Measurements from ENCODE around the gene TBC1D5. TPM values are rescaled to one million over a fixed set of nuclear protein-coding genes. Genes with fewer than 3 reads are reported as not detected.

Gene TBC1D5
- polyA plus RNA-seq, 2 donors = 4.5 to 6.7 TPM

DNA sequence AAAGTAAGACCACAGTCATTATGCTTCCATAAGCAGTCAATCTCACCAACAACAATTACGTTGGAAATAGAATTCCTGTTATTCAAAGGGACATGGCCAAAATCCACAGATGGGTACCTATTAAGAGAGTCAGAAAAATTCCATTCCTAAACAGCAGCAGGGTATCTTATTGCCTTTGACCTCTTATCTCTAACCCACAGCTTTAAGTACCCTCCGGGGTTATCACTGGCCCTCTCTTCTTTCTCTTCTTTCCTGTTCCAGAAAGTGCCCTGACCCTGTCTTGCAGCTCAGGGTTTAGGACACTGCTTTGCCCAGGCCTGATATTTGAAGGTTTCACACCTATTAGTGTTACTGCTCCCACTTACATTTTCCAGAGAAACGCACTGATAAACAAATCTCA, 428.7 kb downstream of the TBC1D5 start:
- 88% methylated on average over 3 of the region's 3 CpGs for WGBS, 2 donors
- Histone ChIP-seq H3K4me1 (ENCODE audit: control insufficient read depth in 2 of 2, insufficient read depth in 2 of 2, low read length in 1 of 2) (no peaks in the 10 kb centered on the region), H3K27ac (ENCODE audit: low read depth in 2 of 2, low read length in 1 of 2) (no peak overlapping the region), H3K4me3 (ENCODE audit: low read depth in 1 of 2, low read length in 2 of 2) (no peak overlapping the region), H3K9me3 (ENCODE audit: control insufficient read depth in 2 of 2, insufficient read depth in 1 of 2, low read depth in 1 of 2, low read length in 1 of 2) (no peaks in the 10 kb centered on the region), H3K27me3 (ENCODE audit: control insufficient read depth in 1 of 2, insufficient read depth in 2 of 2, low read length in 2 of 2) (no peaks in the 10 kb centered on the region), H3K36me3 (ENCODE audit: control insufficient read depth in 2 of 2, insufficient read depth in 2 of 2, low read length in 1 of 2) (no peaks in the 10 kb centered on the region)

DNA sequence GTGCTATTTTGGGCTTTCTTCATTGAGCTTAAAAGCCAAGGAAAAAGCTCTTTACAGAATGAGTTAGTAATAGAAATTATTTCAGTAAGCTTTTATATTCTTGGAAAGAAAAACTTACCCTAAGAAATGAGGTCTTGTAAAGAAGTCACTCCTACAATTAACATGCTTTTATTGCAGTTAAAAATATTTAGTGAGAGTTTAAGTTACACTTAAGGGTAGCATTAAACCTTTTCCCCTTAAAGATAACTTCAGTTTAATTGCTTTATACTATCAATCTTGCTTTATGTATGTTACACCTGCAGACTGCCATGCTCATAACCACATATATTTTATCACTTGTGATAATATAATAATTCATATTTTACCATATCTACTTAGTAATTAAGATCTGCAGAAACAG, 431.4 kb downstream of the TBC1D5 start:
- H3K4me3 ChIP-seq (ENCODE audit: low read depth in 1 of 2, low read length in 2 of 2) = no peak overlapping the region
- no peaks in the 10 kb centered on the region for H3K4me1 ChIP-seq (ENCODE audit: control insufficient read depth in 2 of 2, insufficient read depth in 2 of 2, low read length in 1 of 2)
- H3K27ac ChIP-seq (ENCODE audit: low read depth in 2 of 2, low read length in 1 of 2) = no peak overlapping the region
- no peaks in the 10 kb centered on the region for H3K9me3 ChIP-seq (ENCODE audit: control insufficient read depth in 2 of 2, insufficient read depth in 1 of 2, low read depth in 1 of 2, low read length in 1 of 2)
- H3K36me3 ChIP-seq (ENCODE audit: control insufficient read depth in 2 of 2, insufficient read depth in 2 of 2, low read length in 1 of 2) = no peaks in the 10 kb centered on the region
- no peaks in the 10 kb centered on the region for H3K27me3 ChIP-seq (ENCODE audit: control insufficient read depth in 1 of 2, insufficient read depth in 2 of 2, low read length in 2 of 2)

DNA sequence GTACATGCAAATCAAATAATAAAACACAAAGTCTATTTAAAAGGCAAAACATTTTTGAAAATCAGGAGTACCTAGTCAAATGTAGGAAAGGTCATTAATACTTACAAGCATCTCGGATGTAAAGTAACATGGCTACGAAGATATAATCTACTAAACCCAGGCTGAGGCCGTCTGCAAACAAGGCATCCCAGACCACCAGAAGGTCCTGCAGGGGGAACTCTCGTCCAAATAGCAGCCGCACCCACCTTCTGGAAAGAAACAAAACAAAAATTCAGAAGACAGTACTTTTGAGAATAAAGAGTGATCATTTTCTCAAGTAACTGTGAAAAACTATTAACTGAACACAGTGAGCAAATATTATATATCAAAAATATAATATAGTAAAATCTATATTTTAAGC, 434.5 kb downstream of the TBC1D5 start:
- 90 to 93% methylated on average over 5 of the region's 5 CpGs for WGBS, 2 donors
- Histone ChIP-seq H3K4me3 (ENCODE audit: low read depth in 1 of 2, low read length in 2 of 2) (no peak overlapping the region), H3K27me3 (ENCODE audit: control insufficient read depth in 1 of 2, insufficient read depth in 2 of 2, low read length in 2 of 2) (no peaks in the 10 kb centered on the region)

DNA sequence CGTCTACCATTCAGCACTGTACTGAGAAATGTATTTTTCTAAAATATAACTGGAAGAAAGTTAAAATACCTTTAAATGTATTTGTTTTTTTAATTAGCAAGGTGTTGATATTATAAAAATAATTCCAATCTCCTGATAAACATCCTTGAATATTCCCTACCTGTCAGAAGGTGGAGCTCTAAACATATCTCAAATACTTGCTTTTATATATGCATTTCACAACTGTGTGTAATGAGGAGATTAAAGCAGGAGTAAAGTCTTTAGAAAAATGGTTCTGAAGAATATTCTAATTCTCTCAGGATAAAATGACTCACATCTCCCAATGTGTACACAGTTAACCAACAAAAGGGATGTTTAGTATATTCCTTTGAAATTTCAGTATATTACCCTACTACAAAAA, 434.9 kb downstream of the TBC1D5 start:
- Histone ChIP-seq H3K4me3 (ENCODE audit: low read depth in 1 of 2, low read length in 2 of 2) (no peak overlapping the region), H3K9me3 (ENCODE audit: control insufficient read depth in 2 of 2, insufficient read depth in 1 of 2, low read depth in 1 of 2, low read length in 1 of 2) (no peaks in the 10 kb centered on the region), H3K36me3 (ENCODE audit: control insufficient read depth in 2 of 2, insufficient read depth in 2 of 2, low read length in 1 of 2) (no peaks in the 10 kb centered on the region), H3K27ac (ENCODE audit: low read depth in 2 of 2, low read length in 1 of 2) (no peak overlapping the region), H3K27me3 (ENCODE audit: control insufficient read depth in 1 of 2, insufficient read depth in 2 of 2, low read length in 2 of 2) (no peaks in the 10 kb centered on the region), H3K4me1 (ENCODE audit: control insufficient read depth in 2 of 2, insufficient read depth in 2 of 2, low read length in 1 of 2) (no peaks in the 10 kb centered on the region)
- 87 to 92% methylated on average over 1 of the region's 1 CpG for WGBS, 2 donors

More for the DNA sequence above, 434.5 kb downstream of the TBC1D5 start:
- Histone ChIP-seq H3K4me1 (ENCODE audit: control insufficient read depth in 2 of 2, insufficient read depth in 2 of 2, low read length in 1 of 2) (no peaks in the 10 kb centered on the region), H3K27ac (ENCODE audit: low read depth in 2 of 2, low read length in 1 of 2) (no peak overlapping the region), H3K36me3 (ENCODE audit: control insufficient read depth in 2 of 2, insufficient read depth in 2 of 2, low read length in 1 of 2) (no peaks in the 10 kb centered on the region), H3K9me3 (ENCODE audit: control insufficient read depth in 2 of 2, insufficient read depth in 1 of 2, low read depth in 1 of 2, low read length in 1 of 2) (no peaks in the 10 kb centered on the region)

DNA sequence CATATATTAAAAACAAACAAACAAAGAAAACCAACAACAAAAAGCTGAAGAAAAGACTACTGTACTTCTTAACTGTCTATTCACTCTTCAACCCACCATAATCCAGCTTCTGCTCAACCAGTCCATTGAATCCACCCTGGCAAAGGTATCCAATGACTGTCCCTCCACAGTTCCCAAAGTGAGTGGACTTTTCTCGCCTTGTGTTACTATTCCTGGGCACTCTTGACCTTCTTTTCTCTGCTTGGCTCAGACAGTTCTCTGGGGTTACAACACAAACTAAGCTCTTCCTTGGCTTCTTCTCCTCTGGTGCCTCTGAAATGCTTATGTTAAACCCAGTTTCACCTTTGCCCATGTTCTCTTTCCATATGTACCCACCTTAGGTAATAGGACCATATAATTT, 437.5 kb downstream of the TBC1D5 start:
- Histone ChIP-seq H3K36me3 (ENCODE audit: control insufficient read depth in 2 of 2, insufficient read depth in 2 of 2, low read length in 1 of 2) (no peaks in the 10 kb centered on the region), H3K9me3 (ENCODE audit: control insufficient read depth in 2 of 2, insufficient read depth in 1 of 2, low read depth in 1 of 2, low read length in 1 of 2) (no peaks in the 10 kb centered on the region)
- WGBS, 2 donors = 0% methylated on average over 1 of the region's 1 CpG

DNA sequence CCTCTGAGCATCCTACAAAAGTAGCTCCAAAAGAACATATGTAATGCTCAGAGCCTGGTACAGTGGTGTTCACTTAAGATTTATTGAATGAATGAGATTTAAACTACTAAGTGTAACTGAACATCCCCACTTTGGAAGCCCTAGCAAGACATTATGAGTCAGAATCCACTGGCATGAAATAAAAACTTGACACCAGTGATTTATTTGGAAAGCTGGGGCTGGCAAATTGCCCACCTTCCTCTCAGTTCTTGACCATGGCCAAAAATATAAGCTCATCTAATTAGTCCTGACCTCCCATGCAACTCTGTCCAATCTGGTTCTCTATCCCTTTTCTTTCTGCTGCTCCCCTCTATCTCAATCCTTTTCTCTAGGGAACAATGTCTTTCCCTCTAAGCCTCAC, 439.7 kb downstream of the TBC1D5 start:
- no peaks in the 10 kb centered on the region for H3K27me3 ChIP-seq (ENCODE audit: control insufficient read depth in 1 of 2, insufficient read depth in 2 of 2, low read length in 2 of 2)
- no peaks in the 10 kb centered on the region for H3K9me3 ChIP-seq (ENCODE audit: control insufficient read depth in 2 of 2, insufficient read depth in 1 of 2, low read depth in 1 of 2, low read length in 1 of 2)
- H3K36me3 ChIP-seq (ENCODE audit: control insufficient read depth in 2 of 2, insufficient read depth in 2 of 2, low read length in 1 of 2) = no peaks in the 10 kb centered on the region
- no peak overlapping the region for H3K27ac ChIP-seq (ENCODE audit: low read depth in 2 of 2, low read length in 1 of 2)
- H3K4me3 ChIP-seq (ENCODE audit: low read depth in 1 of 2, low read length in 2 of 2) = no peak overlapping the region
- no peaks in the 10 kb centered on the region for H3K4me1 ChIP-seq (ENCODE audit: control insufficient read depth in 2 of 2, insufficient read depth in 2 of 2, low read length in 1 of 2)

More for the DNA sequence above, 437.5 kb downstream of the TBC1D5 start:
- Histone ChIP-seq H3K4me3 (ENCODE audit: low read depth in 1 of 2, low read length in 2 of 2) (no peak overlapping the region), H3K27ac (ENCODE audit: low read depth in 2 of 2, low read length in 1 of 2) (no peak overlapping the region), H3K27me3 (ENCODE audit: control insufficient read depth in 1 of 2, insufficient read depth in 2 of 2, low read length in 2 of 2) (no peaks in the 10 kb centered on the region), H3K4me1 (ENCODE audit: control insufficient read depth in 2 of 2, insufficient read depth in 2 of 2, low read length in 1 of 2) (no peaks in the 10 kb centered on the region)

DNA sequence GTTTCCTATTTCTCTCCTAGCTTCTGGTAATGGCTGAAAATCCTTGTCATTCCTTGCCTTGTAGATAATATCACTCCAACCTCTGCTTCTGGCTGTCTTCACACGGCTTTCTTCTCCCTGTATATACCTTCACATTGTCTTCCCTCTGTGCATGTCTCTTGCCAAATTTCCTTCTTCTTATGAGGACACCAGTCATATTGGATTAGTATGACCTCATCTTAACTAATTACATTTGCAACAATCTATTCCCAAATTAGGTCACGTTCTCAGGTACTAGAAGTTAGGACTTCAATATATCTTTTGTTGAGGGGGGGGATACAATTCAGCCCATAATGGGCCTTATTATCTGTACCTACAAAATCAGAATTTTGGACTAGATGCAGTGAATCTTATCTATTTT, 440.3 kb downstream of the TBC1D5 start:
- H3K27ac ChIP-seq (ENCODE audit: low read depth in 2 of 2, low read length in 1 of 2) = no peak overlapping the region
- no peaks in the 10 kb centered on the region for H3K9me3 ChIP-seq (ENCODE audit: control insufficient read depth in 2 of 2, insufficient read depth in 1 of 2, low read depth in 1 of 2, low read length in 1 of 2)
- WGBS, 2 donors = 79 to 84% methylated on average over 2 of the region's 2 CpGs
- H3K36me3 ChIP-seq (ENCODE audit: control insufficient read depth in 2 of 2, insufficient read depth in 2 of 2, low read length in 1 of 2) = no peaks in the 10 kb centered on the region
- no peaks in the 10 kb centered on the region for H3K4me1 ChIP-seq (ENCODE audit: control insufficient read depth in 2 of 2, insufficient read depth in 2 of 2, low read length in 1 of 2)
- H3K27me3 ChIP-seq (ENCODE audit: control insufficient read depth in 1 of 2, insufficient read depth in 2 of 2, low read length in 2 of 2) = no peaks in the 10 kb centered on the region
- H3K4me3 ChIP-seq (ENCODE audit: low read depth in 1 of 2, low read length in 2 of 2) = no peak overlapping the region

DNA sequence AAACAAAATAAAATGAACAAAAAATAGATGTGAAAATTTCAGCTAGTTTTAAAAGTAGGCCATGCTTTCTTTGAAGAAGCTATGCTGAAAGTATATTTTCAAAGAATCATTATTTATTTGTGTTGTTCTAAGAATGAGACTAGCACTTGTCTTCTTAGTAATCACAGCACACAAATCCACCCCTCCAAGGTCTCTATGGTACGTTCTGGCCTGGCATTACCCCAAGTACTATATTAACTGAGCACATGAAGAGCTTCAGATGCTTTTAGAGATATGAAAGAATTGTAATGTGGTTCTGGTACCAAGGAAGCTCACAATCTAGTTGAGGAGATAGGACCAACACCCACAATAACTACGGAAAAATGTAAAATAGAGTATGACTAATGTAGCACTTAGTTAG, 441.2 kb downstream of the TBC1D5 start:
- H3K9me3 ChIP-seq (ENCODE audit: control insufficient read depth in 2 of 2, insufficient read depth in 1 of 2, low read depth in 1 of 2, low read length in 1 of 2) = no peaks in the 10 kb centered on the region
- H3K27ac ChIP-seq (ENCODE audit: low read depth in 2 of 2, low read length in 1 of 2) = no peak overlapping the region
- WGBS, 2 donors = 68 to 70% methylated on average over 2 of the region's 2 CpGs
- H3K27me3 ChIP-seq (ENCODE audit: control insufficient read depth in 1 of 2, insufficient read depth in 2 of 2, low read length in 2 of 2) = no peaks in the 10 kb centered on the region
- no peaks in the 10 kb centered on the region for H3K4me1 ChIP-seq (ENCODE audit: control insufficient read depth in 2 of 2, insufficient read depth in 2 of 2, low read length in 1 of 2)
- H3K4me3 ChIP-seq (ENCODE audit: low read depth in 1 of 2, low read length in 2 of 2) = no peak overlapping the region
- H3K36me3 ChIP-seq (ENCODE audit: control insufficient read depth in 2 of 2, insufficient read depth in 2 of 2, low read length in 1 of 2) = no peaks in the 10 kb centered on the region

DNA sequence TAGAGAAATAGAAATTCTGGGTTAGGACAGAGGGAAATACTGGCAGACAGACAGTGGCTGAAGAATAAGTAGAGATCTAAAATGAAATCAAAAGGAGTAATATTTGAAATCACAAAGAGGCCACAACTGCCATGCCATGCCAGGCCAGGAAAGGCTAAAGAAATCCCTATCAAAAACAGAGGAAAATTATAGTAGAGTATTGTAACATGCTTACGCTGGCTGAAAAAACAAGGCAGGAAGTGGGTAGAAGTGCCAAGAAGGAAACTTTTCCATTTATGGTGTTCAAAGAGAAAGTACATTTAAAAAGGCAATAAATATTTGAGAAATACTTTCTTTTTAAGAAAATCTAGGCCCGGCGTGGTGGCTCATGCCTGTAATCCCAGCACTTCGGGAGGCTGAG, 442.0 kb downstream of the TBC1D5 start:
- no peak overlapping the region for H3K27ac ChIP-seq (ENCODE audit: low read depth in 2 of 2, low read length in 1 of 2)
- no peaks in the 10 kb centered on the region for H3K27me3 ChIP-seq (ENCODE audit: control insufficient read depth in 1 of 2, insufficient read depth in 2 of 2, low read length in 2 of 2)
- no peaks in the 10 kb centered on the region for H3K36me3 ChIP-seq (ENCODE audit: control insufficient read depth in 2 of 2, insufficient read depth in 2 of 2, low read length in 1 of 2)
- WGBS, 2 donors = 79 to 80% methylated on average over 4 of the region's 4 CpGs
- H3K4me1 ChIP-seq (ENCODE audit: control insufficient read depth in 2 of 2, insufficient read depth in 2 of 2, low read length in 1 of 2) = no peaks in the 10 kb centered on the region
- no peaks in the 10 kb centered on the region for H3K9me3 ChIP-seq (ENCODE audit: control insufficient read depth in 2 of 2, insufficient read depth in 1 of 2, low read depth in 1 of 2, low read length in 1 of 2)
- H3K4me3 ChIP-seq (ENCODE audit: low read depth in 1 of 2, low read length in 2 of 2) = no peak overlapping the region

DNA sequence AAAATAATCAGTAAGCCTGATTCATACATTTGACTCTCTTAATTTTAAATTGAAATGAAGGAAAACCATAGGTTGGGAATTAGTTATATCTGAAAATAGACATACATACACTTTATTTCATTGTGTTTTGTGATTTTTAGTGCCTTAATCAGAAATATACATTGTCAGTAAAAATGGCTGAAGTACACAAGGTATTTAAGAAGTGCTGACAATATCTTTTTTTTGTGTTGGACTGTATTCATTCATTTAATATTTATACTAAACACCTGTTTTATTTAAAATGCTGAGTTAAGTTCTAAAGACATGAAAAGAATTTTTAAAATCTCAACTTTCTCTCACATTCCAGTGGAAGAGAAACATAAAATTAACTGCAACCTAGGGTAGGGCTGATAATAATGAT, 444.4 kb downstream of the TBC1D5 start:
- no peaks in the 10 kb centered on the region for H3K9me3 ChIP-seq (ENCODE audit: control insufficient read depth in 2 of 2, insufficient read depth in 1 of 2, low read depth in 1 of 2, low read length in 1 of 2)
- H3K27me3 ChIP-seq (ENCODE audit: control insufficient read depth in 1 of 2, insufficient read depth in 2 of 2, low read length in 2 of 2) = no peaks in the 10 kb centered on the region
- H3K4me1 ChIP-seq (ENCODE audit: control insufficient read depth in 2 of 2, insufficient read depth in 2 of 2, low read length in 1 of 2) = no peaks in the 10 kb centered on the region
- H3K4me3 ChIP-seq (ENCODE audit: low read depth in 1 of 2, low read length in 2 of 2) = no peak overlapping the region
- no peaks in the 10 kb centered on the region for H3K36me3 ChIP-seq (ENCODE audit: control insufficient read depth in 2 of 2, insufficient read depth in 2 of 2, low read length in 1 of 2)
- no peak overlapping the region for H3K27ac ChIP-seq (ENCODE audit: low read depth in 2 of 2, low read length in 1 of 2)
